PC-3 (cell line): Measurements from ENCODE around the gene TMEM30B. TPM values are rescaled to one million over a fixed set of nuclear protein-coding genes. Genes with fewer than 3 reads are reported as not detected.

Experiments used
- ATAC-seq: fragments of 200-7000 bp; cut with Tn5 transposase; 2 replicates; pipeline ENCODE4 v1.9.1; 2020; ENCODE audit warnings: mild to moderate bottlenecking, moderate library complexity
- BruUV-seq: library from RNA; stranded (reverse); fragments of 400-500 nt; replicated peaks from 2 replicates; lab custom pipeline; 2021; lab: Mats Ljungman, UMichigan
- CTCF ChIA-PET: fragments of 300-600 bp; sonication (Branson Sonifier 250); formaldehyde crosslinking; loops from one replicate; lab custom pipeline; 2022; ENCODE audit warnings: antibody characterized with exemption; lab: Charles Lee
- POLR2A ChIA-PET: fragments of 300-600 bp; sonication (Branson Sonifier 250); formaldehyde crosslinking; loops from one replicate; lab custom pipeline; 2022; ENCODE audit warnings: antibody characterized with exemption; ENCODE audit not compliant: unreplicated experiment; lab: Charles Lee
- DNase-seq: peaks from one replicate; pipeline ENCODE4 v3.0.0-alpha.2; 2015
- H2AFZ ChIP-seq: fragments of 300-600 bp; sonication (generic); 2 replicates; pipeline ENCODE4 v1.6.0; 2016; ENCODE audit warnings: antibody characterized with exemption, low read length
- H3F3A ChIP-seq: fragments of 300-600 bp; sonication (generic); one replicate; pipeline ENCODE4 v1.6.0; 2017; ENCODE audit warnings: antibody characterized with exemption, low read length, control low read depth, mild to moderate bottlenecking; ENCODE audit not compliant: unreplicated experiment
- H3K27ac ChIP-seq: fragments of 300-600 bp; sonication (generic); 2 replicates; pipeline ENCODE4 v1.5.1; 2016; ENCODE audit warnings: mild to moderate bottlenecking, low read length
- H3K27me3 ChIP-seq: fragments of 300-600 bp; sonication (generic); 2 replicates; pipeline ENCODE4 v1.6.1; 2016; ENCODE audit warnings: low read length, mixed read lengths
- H3K36me3 ChIP-seq: fragments of 300-600 bp; sonication (generic); 2 replicates; pipeline ENCODE4 v1.6.1; 2016; ENCODE audit warnings: low read depth, mixed run types, low read length, mixed read lengths
- H3K4me1 ChIP-seq: fragments of 300-600 bp; sonication (generic); 2 replicates; pipeline ENCODE4 v1.5.1; 2016; ENCODE audit warnings: low read length; ENCODE audit not compliant: insufficient read depth
- H3K4me2 ChIP-seq: fragments of 300-600 bp; sonication (generic); 2 replicates; pipeline ENCODE4 v1.6.0; 2016; ENCODE audit warnings: low read length
- H3K4me3 ChIP-seq: fragments of 300-600 bp; sonication (generic); 2 replicates; pipeline ENCODE4 v1.5.1; 2016; ENCODE audit warnings: mild to moderate bottlenecking, low read length, mixed read lengths
- H3K79me2 ChIP-seq: fragments of 300-600 bp; sonication (generic); 2 replicates; pipeline ENCODE4 v1.6.1; 2017; ENCODE audit warnings: low read length, mixed read lengths
- H3K9ac ChIP-seq: fragments of 300-600 bp; sonication (generic); 2 replicates; pipeline ENCODE4 v1.6.0; 2016; ENCODE audit warnings: mild to moderate bottlenecking, low read length
- H3K9me2 ChIP-seq: fragments of 300-600 bp; sonication (generic); replicated peaks from 2 replicates; pipeline ENCODE4 v1.6.1; 2016; ENCODE audit warnings: mixed run types, low read length, mixed read lengths
- H3K9me3 ChIP-seq: fragments of 300-600 bp; sonication (generic); 2 replicates; pipeline ENCODE4 v1.6.1; 2016; ENCODE audit warnings: low read length, mixed read lengths
- H4K20me1 ChIP-seq: fragments of 300-600 bp; sonication (generic); 2 replicates; pipeline ENCODE4 v1.6.1; 2016; ENCODE audit warnings: low read length, mixed read lengths
- CTCF ChIP-seq: fragments of 300-600 bp; sonication (generic); conservative IDR thresholded peaks from 2 replicates; pipeline ENCODE4 v1.5.1; 2017; ENCODE audit warnings: antibody characterized with exemption, low read depth, mild to moderate bottlenecking, low read length
- EZH2 ChIP-seq: fragments of 300-600 bp; sonication (generic); IDR thresholded peaks from one replicate; pipeline ENCODE4 v1.6.1; 2017; ENCODE audit warnings: antibody characterized with exemption, mild to moderate bottlenecking, low read length; ENCODE audit not compliant: unreplicated experiment
- EZH2phosphoT487 ChIP-seq: fragments of 300-600 bp; sonication (generic); IDR thresholded peaks from 2 replicates; pipeline ENCODE4 v1.6.1; 2018; ENCODE audit warnings: mild to moderate bottlenecking, antibody characterized with exemption, low read length, borderline replicate concordance
- intact Hi-C: fragments of 100-400 bp; cut with micrococcal nuclease; formaldehyde crosslinking; loops from 2 replicates; pipeline ENCODE4 v1.9.0; 2023
- total RNA-seq: library from RNA; depleted of rRNA; stranded (reverse); fragments of >200 nt; gene quantifications from 2 replicates; pipeline ENCODE4 v1.2.3, GENCODE V29; 2014

Gene TMEM30B
- total RNA-seq, 1 experiment from 2014 or later = 70.6 TPM

DNA sequence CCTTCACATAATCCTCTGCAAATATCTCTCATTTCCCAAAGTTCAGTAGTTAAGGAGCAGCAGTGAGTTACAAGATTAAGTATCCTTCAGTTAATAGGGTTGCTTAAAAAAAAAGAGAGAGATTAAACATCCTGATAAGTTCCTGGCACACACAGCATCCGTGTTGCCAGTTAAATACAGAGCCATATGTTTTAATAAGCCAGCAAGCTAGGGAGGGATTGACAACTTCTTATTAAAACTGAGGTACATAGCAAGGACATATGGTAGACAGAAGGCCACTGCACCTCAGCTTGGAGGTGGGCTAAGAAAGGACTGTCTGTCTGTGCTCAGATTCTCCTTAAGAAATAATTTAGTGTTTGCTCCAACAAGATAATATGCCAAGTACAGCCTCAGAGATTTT lies 9.6 kb upstream of the TMEM30B start:
- Histone ChIP-seq H3K9me2 (no peaks in the 10 kb centered on the region), H3F3A (peaks cover 4% of the 10 kb centered on the region), H3K4me2 (no peak overlapping the region), H3K36me3 (no peaks in the 10 kb centered on the region), H3K9me3 (no peaks in the 10 kb centered on the region), H3K79me2 (no peaks in the 10 kb centered on the region), H4K20me1 (no peaks in the 10 kb centered on the region), H3K9ac (no peak overlapping the region), H2AFZ (no peak overlapping the region), H3K4me3 (no peak overlapping the region), H3K27me3 (no peaks in the 10 kb centered on the region), H3K4me1 (peaks cover 15% of the 10 kb centered on the region), H3K27ac (no peak overlapping the region)
- DNase-seq = no peak
- intact Hi-C loops = loop anchor here (10.0 kb wide), 2 partner anchors 344 to 834 kb away; no protein-coding TSS in a partner anchor
- no peak for ATAC-seq
- no TSS peak for BruUV-seq
- no peak for TF ChIP-seq CTCF
- no peak for TF ChIP-seq EZH2
- TF ChIP-seq EZH2phosphoT487 = no peak
- ChIA-PET POLR2A (interaction anchor here (0.6 kb wide), 3 partner anchors 33 to 474 kb away, joined by 4 to 17 read pairs (median 16); partner anchors contain the start of genes SLC38A6 and TRMT5), CTCF (interaction anchor here (1.3 kb wide), 1 partner anchor 9 kb away, joined by 5 read pairs; no protein-coding TSS in a partner anchor)

- H3K27me3 ChIP-seq = no peaks in the 10 kb centered on the region
- peaks cover 34% of the 10 kb centered on the region for H3K4me1 ChIP-seq
- no peak overlapping the region for H3K9ac ChIP-seq
- DNase-seq = no peak
- peaks cover 6% of the 10 kb centered on the region for H3F3A ChIP-seq
- TF ChIP-seq EZH2phosphoT487 (no peak), EZH2 (no peak), CTCF (no peak)
- no peaks in the 10 kb centered on the region for H3K9me3 ChIP-seq
- ATAC-seq = no peak
- intact Hi-C loops = loop anchor here (5.0 kb wide), 1 partner anchor 936 kb away; no protein-coding TSS in a partner anchor
- CTCF ChIA-PET = interaction anchor here (0.5 kb wide), 1 partner anchor 84 kb away, joined by 4 read pairs; no protein-coding TSS in a partner anchor
- POLR2A ChIA-PET = no interaction called here
- H3K27ac ChIP-seq = no peak overlapping the region
- no peaks in the 10 kb centered on the region for H3K36me3 ChIP-seq
- no peak overlapping the region for H3K4me2 ChIP-seq
- no peak overlapping the region for H2AFZ ChIP-seq
- no peak overlapping the region for H3K4me3 ChIP-seq
- no peaks in the 10 kb centered on the region for H3K79me2 ChIP-seq
- no peaks in the 10 kb centered on the region for H4K20me1 ChIP-seq
- BruUV-seq = no TSS peak
- no peaks in the 10 kb centered on the region for H3K9me2 ChIP-seq
Observed at GRCh38 chr14:61288720-61289119, 7.6 kb upstream of the TMEM30B start.

- no peak for DNase-seq
- Histone ChIP-seq H3K9me2 (no peaks in the 10 kb centered on the region), H3F3A (peaks cover 6% of the 10 kb centered on the region), H3K4me3 (no peak overlapping the region), H3K27me3 (no peaks in the 10 kb centered on the region), H3K9ac (no peak overlapping the region), H3K36me3 (no peaks in the 10 kb centered on the region), H3K27ac (no peak overlapping the region), H4K20me1 (no peaks in the 10 kb centered on the region), H2AFZ (no peak overlapping the region), H3K9me3 (no peaks in the 10 kb centered on the region), H3K79me2 (no peaks in the 10 kb centered on the region), H3K4me1 (peaks cover 35% of the 10 kb centered on the region), H3K4me2 (no peak overlapping the region)
- no peak for ATAC-seq
- ChIA-PET CTCF (no interaction called here), POLR2A (no interaction called here)
- no peak for TF ChIP-seq EZH2
- TF ChIP-seq CTCF = no peak
- no peak for TF ChIP-seq EZH2phosphoT487
- no TSS peak for BruUV-seq
- intact Hi-C loops = loop anchor here (5.0 kb wide), 1 partner anchor 936 kb away; no protein-coding TSS in a partner anchor
Observed at GRCh38 chr14:61288228-61288627, 7.1 kb upstream of the TMEM30B start.
